ENCODE results near the gene UCMA.

DNA sequence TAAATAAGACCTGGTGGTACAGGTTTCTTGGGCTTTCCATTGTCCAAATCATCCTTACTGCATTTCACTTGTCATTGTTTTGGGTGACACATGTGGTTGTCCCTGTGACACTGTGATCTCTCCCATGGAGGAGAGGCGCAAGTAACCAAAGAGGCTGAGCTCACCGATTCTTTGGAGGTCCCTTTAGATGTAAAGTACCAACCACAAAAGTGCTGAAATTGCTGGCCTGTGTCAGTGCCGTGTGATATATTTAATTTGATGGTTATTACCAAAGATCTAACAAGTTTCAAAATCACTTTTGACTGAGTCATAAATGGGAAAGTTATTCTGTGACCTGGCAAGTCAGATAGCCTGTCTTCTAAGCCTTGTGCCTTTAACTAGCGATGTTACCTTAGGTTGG, 53.4 kb downstream of the UCMA start:
- TF ChIP-seq, protein P1, sequence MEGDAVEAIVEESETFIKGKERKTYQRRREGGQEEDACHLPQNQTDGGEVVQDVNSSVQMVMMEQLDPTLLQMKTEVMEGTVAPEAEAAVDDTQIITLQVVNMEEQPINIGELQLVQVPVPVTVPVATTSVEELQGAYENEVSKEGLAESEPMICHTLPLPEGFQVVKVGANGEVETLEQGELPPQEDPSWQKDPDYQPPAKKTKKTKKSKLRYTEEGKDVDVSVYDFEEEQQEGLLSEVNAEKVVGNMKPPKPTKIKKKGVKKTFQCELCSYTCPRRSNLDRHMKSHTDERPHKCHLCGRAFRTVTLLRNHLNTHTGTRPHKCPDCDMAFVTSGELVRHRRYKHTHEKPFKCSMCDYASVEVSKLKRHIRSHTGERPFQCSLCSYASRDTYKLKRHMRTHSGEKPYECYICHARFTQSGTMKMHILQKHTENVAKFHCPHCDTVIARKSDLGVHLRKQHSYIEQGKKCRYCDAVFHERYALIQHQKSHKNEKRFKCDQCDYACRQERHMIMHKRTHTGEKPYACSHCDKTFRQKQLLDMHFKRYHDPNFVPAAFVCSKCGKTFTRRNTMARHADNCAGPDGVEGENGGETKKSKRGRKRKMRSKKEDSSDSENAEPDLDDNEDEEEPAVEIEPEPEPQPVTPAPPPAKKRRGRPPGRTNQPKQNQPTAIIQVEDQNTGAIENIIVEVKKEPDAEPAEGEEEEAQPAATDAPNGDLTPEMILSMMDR (conservative IDR thresholded peaks at IDR 0.05; ENCODE audit: low read depth, low read length) = no peak
- TF ChIP-seq, protein P2, sequence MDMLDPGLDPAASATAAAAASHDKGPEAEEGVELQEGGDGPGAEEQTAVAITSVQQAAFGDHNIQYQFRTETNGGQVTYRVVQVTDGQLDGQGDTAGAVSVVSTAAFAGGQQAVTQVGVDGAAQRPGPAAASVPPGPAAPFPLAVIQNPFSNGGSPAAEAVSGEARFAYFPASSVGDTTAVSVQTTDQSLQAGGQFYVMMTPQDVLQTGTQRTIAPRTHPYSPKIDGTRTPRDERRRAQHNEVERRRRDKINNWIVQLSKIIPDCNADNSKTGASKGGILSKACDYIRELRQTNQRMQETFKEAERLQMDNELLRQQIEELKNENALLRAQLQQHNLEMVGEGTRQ (IDR thresholded peaks at IDR 0.05; ENCODE audit: low read depth, low read length) = no peak
- TF ChIP-seq BHLHE40 (IDR thresholded peaks at IDR 0.05; ENCODE audit: low read depth, low read length) (no peak), POLR2A (IDR thresholded peaks at IDR 0.05; ENCODE audit: low read depth, low read length) (no peak), SMC3 (IDR thresholded peaks at IDR 0.05; ENCODE audit: low read depth, low read length) (no peak), RAD21 (IDR thresholded peaks at IDR 0.05; ENCODE audit: low read length) (no peak), CHD1 (IDR thresholded peaks at IDR 0.05; ENCODE audit: low read depth, low read length) (no peak), CEBPB (IDR thresholded peaks at IDR 0.05; ENCODE audit: low read depth, low read length) (no peak), MXI1 (IDR thresholded peaks at IDR 0.05; ENCODE audit: borderline replicate concordance, low read depth, low read length) (no peak), RFX5 (IDR thresholded peaks at IDR 0.05; ENCODE audit: low read depth, low read length) (no peak), MAZ (IDR thresholded peaks at IDR 0.05; ENCODE audit: borderline replicate concordance, low read depth, low read length) (no peak), MAFK (IDR thresholded peaks at IDR 0.05; ENCODE audit: low read depth, low read length) (no peak)
